OCI-LY3 (cell line): Measurements from ENCODE around the gene HIVEP2.

Experiments
- CTCF ChIP-seq: fragments of 200-600, 300-600 bp; sonication (generic); IDR thresholded peaks from 2 replicates; pipeline ENCODE4 v1.5.1; 2014; ENCODE audit warnings: antibody characterized with exemption, low read length, low read depth
- EZH2phosphoT487 ChIP-seq: fragments of 200-600 bp; shearing (Covaris generic); IDR thresholded peaks from 2 replicates; pipeline ENCODE4 v1.6.1; 2018; ENCODE audit warnings: antibody characterized with exemption, mixed run types, low read depth

- TF ChIP-seq CTCF = no peak
- no peak for TF ChIP-seq EZH2phosphoT487
Measured at GRCh38 chr6:142898927-142899895, 45.8 kb downstream of the HIVEP2 start.
